Nephron (organoid): ENCODE results near the gene JPT2.

Experiments used
- H3K27ac Mint-ChIP-seq, 3 experiments: 2 replicates each; pipeline ENCODE4 v1.8.0; 2020; ENCODE audit warnings: mixed read lengths in 3 of 3, mild to moderate bottlenecking in 2 of 3, moderate library complexity in 1 of 3
- H3K27me3 Mint-ChIP-seq: 2 replicates; pipeline ENCODE4 v1.8.0; 2021; ENCODE audit warnings: low read depth, mild to moderate bottlenecking, moderate library complexity, mixed read lengths
- H3K36me3 Mint-ChIP-seq: 2 replicates; pipeline ENCODE4 v1.8.0; 2020; ENCODE audit warnings: low read depth, mixed read lengths
- H3K4me1 Mint-ChIP-seq: 2 replicates; pipeline ENCODE4 v1.8.0; 2020; ENCODE audit warnings: mixed read lengths
- H3K4me3 Mint-ChIP-seq, 3 experiments: 2 replicates each; pipeline ENCODE4 v1.8.0; 2020; ENCODE audit warnings: mild to moderate bottlenecking in 3 of 3, mixed read lengths in 3 of 3, moderate library complexity in 2 of 3
- H3K9me3 Mint-ChIP-seq: 2 replicates; pipeline ENCODE4 v1.8.0; 2020; ENCODE audit warnings: mixed read lengths
- TF ChIP-seq, protein P1 (sequence below), 3 experiments: fragments of 200-600 bp; sonication (generic); IDR thresholded peaks; one replicate each; pipeline ENCODE4 v1.5.0; 2021; ENCODE audit warnings: antibody characterized with exemption in 3 of 3; ENCODE audit not compliant: unreplicated experiment in 3 of 3

The JPT2 gene

DNA sequence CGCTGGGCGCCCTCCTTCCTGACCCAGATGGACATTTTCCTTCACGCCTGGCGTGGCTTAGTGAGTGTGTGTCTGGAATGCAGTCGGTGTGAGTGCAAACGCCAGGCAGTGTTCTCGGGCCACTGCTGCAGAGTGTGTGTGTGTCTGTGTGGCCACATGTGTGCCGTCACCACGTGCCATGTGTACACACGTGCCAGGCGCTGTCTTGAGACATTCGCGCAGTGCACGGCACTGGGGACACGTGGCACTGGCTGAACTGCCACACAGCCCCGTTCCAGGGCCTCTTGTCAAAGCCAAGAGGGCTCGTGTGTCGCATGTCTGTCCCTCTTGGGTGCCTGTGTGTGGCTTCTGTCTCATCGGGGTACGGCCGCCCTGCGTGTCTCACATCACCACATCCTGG is 56.7 kb downstream of the JPT2 start:
- H3K4me1 Mint-ChIP-seq, result no peaks in the 10 kb centered on the region
- H3K4me3 Mint-ChIP-seq, result no peak overlapping the region

DNA sequence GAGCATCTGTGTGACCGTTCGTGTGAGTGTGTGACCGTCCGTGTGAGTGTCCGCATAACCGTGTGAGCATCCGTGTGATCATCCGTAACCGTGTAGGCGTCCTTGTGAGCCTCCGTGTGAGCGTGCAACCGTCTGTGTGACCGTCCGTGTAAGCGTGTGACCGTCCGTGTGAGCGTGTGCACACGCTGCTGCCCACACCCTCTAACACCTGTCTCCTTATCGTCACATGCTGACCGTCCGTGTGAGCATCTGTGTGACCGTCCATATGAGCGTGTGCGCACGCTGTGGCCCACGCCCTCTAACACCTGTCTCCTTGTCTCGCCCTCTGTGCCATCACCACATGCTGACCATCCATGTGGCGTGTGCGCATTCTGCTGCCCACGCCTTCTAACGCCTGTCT is 62.2 kb downstream of the JPT2 start:
- Mint-ChIP-seq H3K9me3 (no peaks in the 10 kb centered on the region), H3K27me3 (no peaks in the 10 kb centered on the region), H3K36me3 (peaks cover 4% of the 10 kb centered on the region), H3K4me3 (no peak overlapping the region), H3K4me1 (no peaks in the 10 kb centered on the region), H3K27ac (no peak overlapping the region)
- TF ChIP-seq, protein P1, sequence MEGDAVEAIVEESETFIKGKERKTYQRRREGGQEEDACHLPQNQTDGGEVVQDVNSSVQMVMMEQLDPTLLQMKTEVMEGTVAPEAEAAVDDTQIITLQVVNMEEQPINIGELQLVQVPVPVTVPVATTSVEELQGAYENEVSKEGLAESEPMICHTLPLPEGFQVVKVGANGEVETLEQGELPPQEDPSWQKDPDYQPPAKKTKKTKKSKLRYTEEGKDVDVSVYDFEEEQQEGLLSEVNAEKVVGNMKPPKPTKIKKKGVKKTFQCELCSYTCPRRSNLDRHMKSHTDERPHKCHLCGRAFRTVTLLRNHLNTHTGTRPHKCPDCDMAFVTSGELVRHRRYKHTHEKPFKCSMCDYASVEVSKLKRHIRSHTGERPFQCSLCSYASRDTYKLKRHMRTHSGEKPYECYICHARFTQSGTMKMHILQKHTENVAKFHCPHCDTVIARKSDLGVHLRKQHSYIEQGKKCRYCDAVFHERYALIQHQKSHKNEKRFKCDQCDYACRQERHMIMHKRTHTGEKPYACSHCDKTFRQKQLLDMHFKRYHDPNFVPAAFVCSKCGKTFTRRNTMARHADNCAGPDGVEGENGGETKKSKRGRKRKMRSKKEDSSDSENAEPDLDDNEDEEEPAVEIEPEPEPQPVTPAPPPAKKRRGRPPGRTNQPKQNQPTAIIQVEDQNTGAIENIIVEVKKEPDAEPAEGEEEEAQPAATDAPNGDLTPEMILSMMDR (IDR thresholded peaks at IDR 0.05; ENCODE audit: unreplicated experiment in 3 of 3), result no peak

More for the DNA sequence above, 56.7 kb downstream of the JPT2 start:
- H3K27me3 Mint-ChIP-seq, result no peaks in the 10 kb centered on the region
- peaks cover 14% of the 10 kb centered on the region for H3K36me3 Mint-ChIP-seq
- no peaks in the 10 kb centered on the region for H3K9me3 Mint-ChIP-seq
- H3K27ac Mint-ChIP-seq, result no peak overlapping the region
- TF ChIP-seq, protein P1 (IDR thresholded peaks at IDR 0.05; ENCODE audit: unreplicated experiment in 3 of 3), result no peak

DNA sequence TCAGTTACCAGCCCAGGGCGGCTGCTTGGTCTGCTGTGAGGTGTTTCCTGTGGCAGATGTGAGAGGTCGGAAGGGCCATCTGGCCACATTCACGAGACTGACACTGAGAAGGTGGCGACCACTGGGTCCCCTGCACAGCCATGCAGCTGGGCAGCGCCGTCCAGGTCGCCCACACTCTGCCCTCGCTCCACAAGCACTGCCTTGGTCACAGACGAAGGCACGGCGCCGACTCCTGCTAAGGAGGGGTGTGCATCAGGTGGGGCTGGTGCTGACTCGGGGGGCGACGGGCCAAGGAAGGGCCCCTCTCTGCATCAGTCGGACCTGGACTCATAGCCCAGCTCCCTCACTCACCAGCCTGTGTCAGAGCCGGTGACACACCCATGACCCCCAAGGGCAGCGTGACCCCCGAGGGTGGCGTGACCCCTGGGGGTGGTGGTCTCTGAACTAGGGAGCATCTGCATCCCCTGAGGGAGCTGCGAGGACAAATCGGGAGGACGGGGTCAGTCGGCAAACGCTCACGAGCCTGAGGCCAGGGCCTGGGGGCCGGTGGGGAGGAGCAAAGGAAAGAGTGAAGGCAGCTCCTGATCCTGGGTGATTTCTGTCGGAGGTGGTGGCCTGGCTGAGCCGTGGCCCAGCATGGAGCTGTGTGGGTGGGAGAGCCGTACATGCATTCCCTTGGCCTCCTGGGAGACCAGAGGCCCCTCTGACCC is 62.9 kb downstream of the JPT2 start:
- TF ChIP-seq, protein P1 (IDR thresholded peaks at IDR 0.05; ENCODE audit: unreplicated experiment in 3 of 3), result no peak
- no peaks in the 10 kb centered on the region for H3K4me1 Mint-ChIP-seq
- H3K9me3 Mint-ChIP-seq, result no peaks in the 10 kb centered on the region
- H3K36me3 Mint-ChIP-seq, result peaks cover 4% of the 10 kb centered on the region
- H3K4me3 Mint-ChIP-seq, result no peak overlapping the region
- H3K27me3 Mint-ChIP-seq, result no peaks in the 10 kb centered on the region
- no peak overlapping the region for H3K27ac Mint-ChIP-seq

DNA sequence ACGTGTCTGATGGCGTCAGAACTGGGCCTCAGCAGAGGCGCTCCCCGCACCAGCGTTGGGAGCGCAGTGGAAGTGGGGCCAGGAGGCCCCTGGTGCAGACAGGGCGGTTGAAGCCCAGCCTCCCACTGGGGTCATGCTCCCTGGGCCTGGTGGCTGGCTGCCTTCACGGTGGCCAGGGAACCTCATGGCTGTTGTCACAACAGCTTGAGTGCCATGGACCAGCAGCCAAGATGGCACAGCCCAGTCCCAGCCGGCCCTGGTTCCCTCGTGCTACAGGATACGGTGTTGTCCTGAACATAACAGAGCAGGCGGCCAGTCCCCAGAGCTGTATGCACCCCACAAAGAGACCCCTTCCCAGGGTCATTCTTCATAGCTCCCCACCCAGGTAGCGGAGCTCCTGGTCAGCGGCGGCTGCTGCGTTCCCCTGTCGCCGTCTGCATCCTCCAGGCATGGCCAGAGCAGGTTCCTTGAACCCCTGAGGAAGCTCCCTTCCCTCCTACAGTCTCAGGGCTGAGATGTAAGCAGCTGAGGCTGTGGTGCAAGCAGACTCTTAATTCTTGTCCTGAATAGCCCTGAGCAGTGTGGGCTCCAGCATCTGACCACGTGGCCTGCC is 63.6 kb downstream of the JPT2 start:
- Mint-ChIP-seq H3K27ac (no peak overlapping the region), H3K4me3 (no peak overlapping the region), H3K27me3 (no peaks in the 10 kb centered on the region), H3K4me1 (no peaks in the 10 kb centered on the region), H3K36me3 (peaks cover 4% of the 10 kb centered on the region), H3K9me3 (no peaks in the 10 kb centered on the region)
- TF ChIP-seq, protein P1 (IDR thresholded peaks at IDR 0.05; ENCODE audit: unreplicated experiment in 3 of 3), result no peak

DNA sequence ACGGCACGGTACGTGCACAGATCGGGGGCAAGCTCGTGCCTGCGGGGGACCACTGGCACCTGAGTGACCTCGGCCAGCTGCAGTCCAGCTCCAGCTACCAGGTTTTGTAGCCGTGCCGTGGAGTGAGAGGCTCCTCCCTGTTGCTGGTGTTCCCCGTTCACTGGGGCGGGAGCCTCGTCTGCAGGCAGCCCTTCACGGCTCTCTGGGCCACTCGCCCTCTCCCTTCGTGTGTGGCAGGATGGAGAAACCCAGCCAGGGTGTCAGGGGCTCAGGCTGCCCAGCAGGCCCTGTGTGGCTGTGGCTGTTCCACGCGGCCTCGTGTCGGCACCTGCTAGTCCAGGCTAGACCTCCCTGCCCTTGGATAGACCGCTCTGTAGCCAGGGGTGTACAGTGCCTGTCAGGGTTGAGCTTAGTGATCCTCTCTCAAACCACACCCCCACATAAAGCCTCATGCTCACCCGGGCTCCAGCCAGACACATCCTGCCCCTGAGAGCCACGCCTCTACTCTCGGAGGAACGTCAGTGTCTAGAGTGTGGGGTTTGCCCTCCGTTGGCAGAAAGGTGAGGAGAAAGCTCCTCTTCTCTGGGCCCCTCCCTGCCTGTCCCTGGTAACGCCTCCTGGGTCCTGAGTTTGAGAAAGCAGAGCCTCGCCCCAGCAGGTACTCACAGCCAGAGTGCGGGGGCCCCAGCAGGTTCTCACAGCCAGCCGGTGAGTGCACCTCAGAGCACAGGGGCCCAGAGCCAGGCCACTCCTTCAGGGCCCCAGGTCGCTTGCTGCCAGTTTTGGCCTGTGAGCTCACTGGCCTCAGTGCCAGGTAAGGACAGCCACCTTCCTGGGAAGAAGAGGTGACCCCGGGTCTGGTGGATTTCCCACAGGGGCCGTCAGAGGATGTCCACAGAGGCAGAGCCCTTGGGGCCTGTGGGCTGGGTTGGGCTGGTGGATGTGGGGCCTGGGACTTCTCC is 65.6 kb downstream of the JPT2 start:
- Mint-ChIP-seq H3K4me3 (no peak overlapping the region), H3K36me3 (peaks cover 8% of the 10 kb centered on the region), H3K4me1 (no peaks in the 10 kb centered on the region), H3K27me3 (no peaks in the 10 kb centered on the region), H3K27ac (no peak overlapping the region), H3K9me3 (no peaks in the 10 kb centered on the region)
- TF ChIP-seq, protein P1 (IDR thresholded peaks at IDR 0.05; ENCODE audit: unreplicated experiment in 3 of 3), result no peak
